Measurements from ENCODE around the gene THSD4.

GRCh38 chr15:71610728-71611552 is 495.7 kb downstream of the THSD4 start:
- TF ChIP-seq CTCF (IDR thresholded peaks at IDR 0.05; ENCODE audit: low read length) (no peak), EZH2 (IDR thresholded peaks at IDR 0.05; ENCODE audit: borderline replicate concordance, low read length) (no peak)
